GM12873 (cell line): Measurements from ENCODE around the gene ARHGEF19.

Experiments
- TF ChIP-seq, protein P1 (sequence below): IDR thresholded peaks from 2 replicates; pipeline ENCODE4 v1.5.1; 2012; ENCODE audit warnings: low read depth, mild to moderate bottlenecking, moderate library complexity, low read length, control low read depth; ENCODE audit not compliant: insufficient read depth; ENCODE audit errors: missing control alignments

Gene ARHGEF19

DNA sequence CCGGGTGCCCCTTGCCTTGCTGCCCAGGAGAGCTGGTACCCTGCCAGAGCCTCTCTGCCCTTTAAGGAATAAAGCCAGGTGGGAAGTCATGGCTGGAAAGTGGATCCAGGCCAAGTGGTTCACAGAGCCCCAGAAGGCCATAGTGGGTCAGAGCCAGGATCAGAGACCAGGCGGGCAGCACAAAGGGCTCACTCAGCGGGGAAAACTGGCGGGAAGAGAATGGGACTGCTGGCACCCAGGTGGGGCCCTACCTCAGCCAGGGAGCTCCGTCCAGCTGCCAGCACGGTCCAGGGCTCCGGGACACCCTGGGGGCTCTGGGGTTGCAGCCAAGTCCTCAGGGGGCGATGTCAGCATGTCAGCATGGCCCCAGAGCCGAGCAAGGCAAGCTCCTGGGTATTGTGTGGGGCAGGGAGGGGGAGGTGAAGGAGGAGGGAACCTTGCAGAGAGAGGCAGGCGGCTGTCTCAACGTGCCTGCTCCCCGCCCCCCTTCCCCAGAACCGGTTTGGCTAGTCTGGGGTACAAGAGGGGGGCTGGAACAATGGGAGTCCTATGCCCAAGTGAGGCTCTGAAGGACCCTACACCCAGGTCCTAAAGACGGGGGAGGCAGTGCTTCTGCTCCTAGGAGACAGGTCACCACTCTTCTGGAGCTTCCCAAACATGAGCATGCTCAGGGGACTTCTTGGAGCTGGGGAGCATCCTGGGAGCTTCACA lies at the start of gene ARHGEF19:
Gene ARHGEF19, minus strand, starts transcription at position 402 of the 711 bp plus-strand sequence. CDS start 3,598 bp downstream, outside the sequence.
- TF ChIP-seq, protein P1, sequence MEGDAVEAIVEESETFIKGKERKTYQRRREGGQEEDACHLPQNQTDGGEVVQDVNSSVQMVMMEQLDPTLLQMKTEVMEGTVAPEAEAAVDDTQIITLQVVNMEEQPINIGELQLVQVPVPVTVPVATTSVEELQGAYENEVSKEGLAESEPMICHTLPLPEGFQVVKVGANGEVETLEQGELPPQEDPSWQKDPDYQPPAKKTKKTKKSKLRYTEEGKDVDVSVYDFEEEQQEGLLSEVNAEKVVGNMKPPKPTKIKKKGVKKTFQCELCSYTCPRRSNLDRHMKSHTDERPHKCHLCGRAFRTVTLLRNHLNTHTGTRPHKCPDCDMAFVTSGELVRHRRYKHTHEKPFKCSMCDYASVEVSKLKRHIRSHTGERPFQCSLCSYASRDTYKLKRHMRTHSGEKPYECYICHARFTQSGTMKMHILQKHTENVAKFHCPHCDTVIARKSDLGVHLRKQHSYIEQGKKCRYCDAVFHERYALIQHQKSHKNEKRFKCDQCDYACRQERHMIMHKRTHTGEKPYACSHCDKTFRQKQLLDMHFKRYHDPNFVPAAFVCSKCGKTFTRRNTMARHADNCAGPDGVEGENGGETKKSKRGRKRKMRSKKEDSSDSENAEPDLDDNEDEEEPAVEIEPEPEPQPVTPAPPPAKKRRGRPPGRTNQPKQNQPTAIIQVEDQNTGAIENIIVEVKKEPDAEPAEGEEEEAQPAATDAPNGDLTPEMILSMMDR = no peak

DNA sequence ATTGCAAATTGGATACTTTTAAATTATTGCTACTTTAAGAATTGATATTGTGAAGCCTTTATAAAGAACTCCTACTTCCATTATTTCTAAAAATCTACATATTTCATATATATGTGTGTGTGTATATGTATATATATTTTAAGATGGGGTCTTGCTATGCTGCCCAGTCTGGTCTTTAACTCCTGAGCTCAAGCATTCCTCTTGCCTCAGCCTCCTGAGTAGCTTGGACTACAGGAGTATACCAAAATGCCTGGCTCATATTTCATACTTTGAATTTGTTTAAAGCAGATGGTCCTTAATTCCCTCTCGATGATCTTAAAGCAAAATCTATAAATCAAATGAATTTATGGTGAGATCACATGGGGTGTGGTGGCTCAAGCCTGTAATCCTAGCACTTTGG lies 49.6 kb upstream of the ARHGEF19 start:
- TF ChIP-seq, protein P1 = no peak

DNA sequence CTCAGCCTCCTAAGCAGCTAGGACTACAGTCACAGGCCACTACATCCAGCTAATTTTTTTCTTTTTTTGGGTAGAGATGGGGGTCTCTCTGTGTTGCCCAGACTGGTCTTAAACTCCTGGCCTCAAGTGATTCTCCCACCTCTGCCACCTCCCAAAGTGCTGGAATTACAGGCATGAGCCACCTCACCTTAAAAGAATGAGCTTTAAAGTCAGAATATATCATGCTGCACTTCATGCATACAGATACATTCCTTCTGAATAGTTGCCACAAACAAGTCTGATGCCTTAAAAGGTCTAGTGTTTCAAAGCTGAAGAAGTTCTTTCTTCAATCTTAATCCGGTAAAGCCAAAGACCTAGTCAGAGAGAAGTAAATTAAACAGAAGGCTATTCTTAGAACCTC lies 48.4 kb upstream of the ARHGEF19 start:
- TF ChIP-seq, protein P1 = no peak

DNA sequence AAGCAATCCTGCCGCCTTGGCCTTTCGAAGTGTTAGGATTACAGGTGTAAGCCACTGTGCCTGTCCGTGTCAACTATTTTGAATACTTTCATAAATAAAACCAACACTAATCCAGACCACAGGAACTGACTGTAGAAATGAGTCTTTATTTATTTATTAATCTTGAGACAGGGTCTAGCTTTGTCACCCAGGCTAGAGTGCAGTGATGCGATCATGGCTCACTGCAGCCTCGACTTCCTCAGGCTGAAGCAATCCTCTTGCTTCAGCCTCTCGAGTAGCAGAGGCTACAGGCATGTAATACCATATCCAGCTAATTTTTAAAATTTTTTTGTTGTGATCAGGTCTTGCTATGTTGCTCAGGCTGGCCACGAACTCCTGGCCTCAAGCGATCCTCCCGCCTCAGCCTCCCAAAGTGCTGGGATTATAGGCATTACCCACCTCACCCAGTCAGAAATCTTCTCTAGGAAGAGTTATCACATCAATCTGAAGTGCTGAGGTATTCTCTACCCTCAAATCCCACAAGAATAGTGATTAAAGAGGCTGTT lies 46.2 kb upstream of the ARHGEF19 start:
- TF ChIP-seq, protein P1 = no peak

DNA sequence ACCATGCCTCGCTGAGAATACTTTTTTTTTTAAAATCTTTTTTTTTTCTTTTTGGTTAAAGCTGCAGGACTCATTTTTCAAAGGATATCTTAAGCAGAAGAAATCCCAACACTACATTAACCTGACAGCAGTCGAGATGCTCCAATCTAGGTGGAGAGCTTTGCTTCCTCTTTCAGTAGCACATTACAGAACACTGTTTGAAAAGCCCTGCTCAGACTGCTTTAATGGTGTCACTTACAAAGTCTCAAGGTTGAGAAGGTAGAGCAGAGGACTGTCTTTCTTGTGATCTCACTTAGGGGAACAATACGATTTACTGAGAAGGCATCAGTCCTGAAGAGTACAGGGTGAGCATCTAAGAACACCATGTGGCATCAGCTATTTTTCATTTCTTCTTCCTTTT lies 45.5 kb upstream of the ARHGEF19 start:
- TF ChIP-seq, protein P1 = no peak

DNA sequence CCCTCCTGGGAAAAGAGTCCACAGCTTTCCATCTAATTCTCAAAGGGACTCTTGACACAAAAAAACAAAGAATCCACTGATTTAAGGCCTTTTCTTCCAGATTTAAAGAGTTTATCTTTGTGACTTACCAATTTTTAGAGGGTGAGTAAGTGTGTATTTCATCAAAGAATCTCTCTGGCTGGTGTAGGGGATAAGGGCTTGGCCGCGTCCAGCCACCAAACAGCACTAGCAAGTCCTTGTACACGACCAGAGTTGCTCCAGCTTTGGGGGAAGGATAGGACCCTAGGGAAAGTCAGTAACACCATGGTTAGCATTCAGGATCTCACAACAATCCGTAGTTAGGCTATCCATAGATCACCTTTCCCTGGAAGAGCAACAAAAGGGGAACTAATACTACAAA lies 44.0 kb upstream of the ARHGEF19 start:
- TF ChIP-seq, protein P1 = no peak

DNA sequence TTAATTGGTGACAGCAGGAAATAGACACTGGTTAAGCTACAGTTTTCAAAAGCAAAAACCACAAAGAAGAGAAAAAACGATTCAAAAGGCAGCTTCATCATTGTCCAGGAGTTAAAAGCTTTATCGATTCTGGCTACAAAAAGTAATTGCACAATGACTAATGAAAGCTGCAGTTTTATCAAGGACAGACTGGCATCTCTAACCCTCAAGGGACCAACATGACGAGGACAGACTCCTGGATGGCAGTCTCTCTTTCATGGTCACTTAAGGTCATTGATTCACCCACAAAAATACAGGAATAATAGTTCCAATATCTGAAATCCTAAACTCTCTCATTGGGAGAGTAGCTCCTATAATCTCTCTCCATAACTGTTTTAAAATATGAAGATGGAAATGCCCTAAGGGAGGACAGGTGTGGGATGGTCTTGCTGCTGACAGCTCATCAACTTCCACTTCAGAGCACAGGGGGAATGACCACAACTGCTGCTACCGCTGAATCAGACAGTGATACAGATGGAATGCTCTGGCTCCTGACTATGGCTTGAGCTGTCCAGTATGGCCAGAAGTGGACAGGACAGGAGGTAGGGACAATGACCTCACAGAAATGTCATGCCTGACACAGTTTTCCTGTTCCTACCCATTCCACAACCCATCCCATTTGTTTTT lies 41.9 kb upstream of the ARHGEF19 start:
- TF ChIP-seq, protein P1 = no peak
